GM06990 (cell line): Measurements from ENCODE around the gene CUTC.

Experiments
- DNase-seq: peaks from one replicate; pipeline ENCODE4 v3.0.0-alpha.2; 2011; ENCODE audit not compliant: insufficient read length; ENCODE audit errors: extremely low read depth
- H3K27me3 ChIP-seq: replicated peaks from 2 replicates; pipeline ENCODE4 v1.6.0; 2011; ENCODE audit warnings: low read length; ENCODE audit not compliant: control insufficient read depth, insufficient read depth
- H3K36me3 ChIP-seq: 2 replicates; pipeline ENCODE4 v1.5.1; 2011; ENCODE audit warnings: low read length; ENCODE audit not compliant: control insufficient read depth, insufficient read depth
- H3K4me3 ChIP-seq: replicated peaks from 2 replicates; pipeline ENCODE4 v1.5.1; 2011; ENCODE audit warnings: low read depth, mild to moderate bottlenecking, control low read depth, low read length
- TF ChIP-seq, protein P1 (sequence below): IDR thresholded peaks from 2 replicates; pipeline ENCODE4 v1.5.1; 2011; ENCODE audit warnings: low read length, control low read depth, mild to moderate bottlenecking, inconsistent platforms; ENCODE audit not compliant: insufficient read depth, poor library complexity, severe bottlenecking

Gene CUTC, protein sequence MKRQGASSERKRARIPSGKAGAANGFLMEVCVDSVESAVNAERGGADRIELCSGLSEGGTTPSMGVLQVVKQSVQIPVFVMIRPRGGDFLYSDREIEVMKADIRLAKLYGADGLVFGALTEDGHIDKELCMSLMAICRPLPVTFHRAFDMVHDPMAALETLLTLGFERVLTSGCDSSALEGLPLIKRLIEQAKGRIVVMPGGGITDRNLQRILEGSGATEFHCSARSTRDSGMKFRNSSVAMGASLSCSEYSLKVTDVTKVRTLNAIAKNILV

DNA sequence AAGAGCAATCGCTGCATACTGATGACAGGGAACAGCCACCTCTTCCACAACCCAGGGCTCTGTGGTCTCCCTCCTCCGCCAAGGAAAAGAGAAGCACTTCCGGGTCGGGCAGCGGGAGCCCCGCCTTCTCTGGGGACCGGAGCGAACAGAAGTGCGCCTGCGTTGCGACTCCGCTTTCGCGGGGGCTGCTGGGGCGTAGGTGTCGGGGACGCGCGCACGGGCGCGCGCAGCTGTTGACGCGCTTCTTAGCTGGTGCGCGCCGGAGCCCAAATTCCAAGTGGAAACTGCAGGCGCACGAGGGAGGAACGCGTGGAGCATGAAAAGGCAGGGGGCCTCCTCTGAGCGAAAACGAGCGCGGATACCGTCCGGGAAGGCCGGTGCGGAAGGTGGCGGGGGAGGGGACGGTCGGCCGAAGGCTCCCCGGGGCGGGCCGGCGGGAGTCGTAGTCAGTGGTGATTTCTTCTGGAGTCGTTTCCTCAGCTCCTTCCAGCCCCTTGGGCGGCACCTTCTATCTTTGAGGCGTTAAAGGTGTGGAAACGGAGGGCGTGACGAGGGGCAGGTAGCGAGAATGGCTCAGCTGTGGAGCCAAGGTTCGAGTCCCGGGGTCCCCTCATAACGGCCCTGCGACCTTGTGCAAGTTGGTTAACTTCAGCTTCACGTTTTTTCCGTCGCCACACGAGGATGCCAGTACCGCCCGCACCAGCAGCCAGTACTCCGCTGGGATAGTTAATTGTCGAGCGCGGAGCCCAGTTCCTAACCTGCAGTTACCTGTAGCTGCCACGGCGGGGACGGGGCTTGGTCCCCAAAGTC, at the start of gene CUTC, which contains the start of gene COX15:
Gene CUTC (plus strand): TSS at position 202 of the 810 bp plus-strand sequence. CDS start 115 bp downstream, at position 317.
Gene COX15 (minus strand): TSS at position 95 of the 810 bp plus-strand sequence. CDS start 78 bp downstream, at position 17.
- peak within 1 kb of the TSS; percentile 86 for H3K4me3 ChIP-seq
- H3K27me3 ChIP-seq, result no peaks in the 10 kb centered on the region
- TF ChIP-seq, protein P1, sequence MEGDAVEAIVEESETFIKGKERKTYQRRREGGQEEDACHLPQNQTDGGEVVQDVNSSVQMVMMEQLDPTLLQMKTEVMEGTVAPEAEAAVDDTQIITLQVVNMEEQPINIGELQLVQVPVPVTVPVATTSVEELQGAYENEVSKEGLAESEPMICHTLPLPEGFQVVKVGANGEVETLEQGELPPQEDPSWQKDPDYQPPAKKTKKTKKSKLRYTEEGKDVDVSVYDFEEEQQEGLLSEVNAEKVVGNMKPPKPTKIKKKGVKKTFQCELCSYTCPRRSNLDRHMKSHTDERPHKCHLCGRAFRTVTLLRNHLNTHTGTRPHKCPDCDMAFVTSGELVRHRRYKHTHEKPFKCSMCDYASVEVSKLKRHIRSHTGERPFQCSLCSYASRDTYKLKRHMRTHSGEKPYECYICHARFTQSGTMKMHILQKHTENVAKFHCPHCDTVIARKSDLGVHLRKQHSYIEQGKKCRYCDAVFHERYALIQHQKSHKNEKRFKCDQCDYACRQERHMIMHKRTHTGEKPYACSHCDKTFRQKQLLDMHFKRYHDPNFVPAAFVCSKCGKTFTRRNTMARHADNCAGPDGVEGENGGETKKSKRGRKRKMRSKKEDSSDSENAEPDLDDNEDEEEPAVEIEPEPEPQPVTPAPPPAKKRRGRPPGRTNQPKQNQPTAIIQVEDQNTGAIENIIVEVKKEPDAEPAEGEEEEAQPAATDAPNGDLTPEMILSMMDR, result peak; percentile 41
- H3K36me3 ChIP-seq, result peaks cover 2% of the 10 kb centered on the region
- peak; percentile 97 for DNase-seq

DNA sequence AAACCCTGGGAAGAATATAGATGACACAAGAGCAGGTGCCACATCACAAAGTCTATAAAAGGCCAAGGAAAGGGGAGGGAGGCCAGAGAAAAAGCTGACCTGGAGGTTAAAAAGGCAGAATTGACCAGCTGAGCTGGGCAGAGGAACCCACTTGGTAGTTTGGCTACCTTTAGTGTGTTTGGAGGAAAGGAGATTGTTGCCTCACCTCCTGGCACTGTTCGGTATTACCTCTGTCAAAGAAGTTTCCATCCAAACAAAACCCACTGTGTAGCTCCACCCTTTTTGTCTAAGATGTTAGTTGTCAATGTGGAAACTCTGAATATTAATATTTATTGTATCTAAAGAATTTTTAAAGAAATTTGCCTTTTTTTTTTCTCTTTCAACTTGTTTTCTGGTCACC, 49.3 kb upstream of the CUTC start:
- TF ChIP-seq, protein P1, result peak; percentile 24
- no peak for DNase-seq

DNA sequence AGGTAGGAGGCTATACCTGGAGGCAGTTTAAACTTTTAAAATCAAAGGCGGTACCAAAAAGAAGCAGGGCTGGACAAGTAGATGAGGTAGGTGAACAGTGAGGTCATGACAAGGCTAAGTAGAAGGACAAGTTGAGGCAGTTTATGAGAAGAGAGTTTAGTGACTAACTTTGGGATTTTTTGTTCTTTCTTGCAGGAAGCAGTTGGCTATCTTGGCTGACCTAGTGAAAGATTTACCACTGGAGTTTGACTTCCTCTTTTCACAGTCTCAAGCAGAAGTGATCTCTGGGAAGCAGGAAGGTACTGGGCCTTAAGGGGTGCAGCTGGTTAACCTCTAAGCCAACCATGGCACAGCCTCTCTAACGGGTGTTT, 46.5 kb upstream of the CUTC start:
- Histone ChIP-seq H3K27me3 (no peaks in the 10 kb centered on the region), H3K36me3 (peaks cover 3% of the 10 kb centered on the region; the same call in 1 of the 2 replicates), H3K4me3 (no peak overlapping the region)
- TF ChIP-seq, protein P1, result no peak
- peak; percentile 17 for DNase-seq

More for the DNA sequence above, 49.3 kb upstream of the CUTC start:
- Histone ChIP-seq H3K4me3 (no peak overlapping the region), H3K27me3 (no peaks in the 10 kb centered on the region), H3K36me3 (peaks cover 8% of the 10 kb centered on the region)

DNA sequence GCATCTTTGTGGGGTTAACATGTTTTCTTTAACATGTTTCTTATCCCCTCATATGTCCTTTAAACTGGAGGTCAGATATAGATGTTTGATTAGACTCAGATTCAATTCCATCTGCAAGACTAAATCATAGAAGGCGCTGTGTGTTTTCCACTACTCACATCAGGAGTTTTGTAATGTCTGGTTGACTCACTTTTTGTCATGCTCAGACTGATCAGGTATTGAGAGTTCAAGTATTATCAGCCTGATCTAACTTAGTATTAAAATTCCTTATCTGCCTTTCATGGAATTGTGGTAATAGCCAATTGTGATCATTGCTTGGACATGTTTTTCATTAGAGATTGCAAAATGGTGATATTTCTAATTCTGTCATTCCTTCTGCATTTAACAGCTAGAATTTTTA, 42.6 kb upstream of the CUTC start:
- no peak overlapping the region for H3K4me3 ChIP-seq
- H3K27me3 ChIP-seq, result no peaks in the 10 kb centered on the region
- DNase-seq, result no peak
- TF ChIP-seq, protein P1, result no peak
- H3K36me3 ChIP-seq, result peaks cover 4% of the 10 kb centered on the region

DNA sequence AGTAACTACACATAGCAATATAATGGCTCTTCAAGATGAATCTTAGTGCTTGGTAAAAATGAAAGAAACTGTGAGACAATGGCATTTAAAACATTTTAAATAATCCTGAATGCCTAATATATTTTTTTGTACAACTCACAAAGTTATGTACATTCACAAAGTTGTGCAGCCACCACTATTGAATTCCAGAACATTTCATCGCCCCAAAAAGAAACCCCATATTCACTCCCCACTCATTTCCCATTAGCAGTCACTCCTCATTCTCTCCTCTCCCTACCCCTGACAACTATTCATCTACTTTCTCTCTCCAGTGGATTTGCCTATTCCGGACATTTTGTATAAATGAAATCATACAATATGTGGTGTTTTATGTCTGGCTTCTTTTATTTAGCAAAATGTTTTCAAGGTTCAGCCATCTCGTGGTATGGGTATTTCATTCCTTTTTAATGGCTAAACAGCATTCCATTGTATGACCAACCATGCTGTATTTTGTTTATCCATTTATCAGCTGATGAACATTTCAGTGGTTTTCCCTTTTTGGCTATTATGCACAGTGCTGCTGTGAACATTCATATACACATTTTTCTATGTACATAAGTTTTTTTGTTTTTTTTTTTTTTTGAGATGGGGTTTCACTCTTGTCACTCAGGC, 38.0 kb upstream of the CUTC start:
- H3K27me3 ChIP-seq, result no peaks in the 10 kb centered on the region
- peaks cover 8% of the 10 kb centered on the region for H3K36me3 ChIP-seq
- TF ChIP-seq, protein P1, result no peak
- H3K4me3 ChIP-seq, result no peak overlapping the region
- DNase-seq, result no peak
